Fibroblast of lung (primary cell): ENCODE measurements around the gene PSMB2. TPM values are rescaled to one million over a fixed set of nuclear protein-coding genes. Genes with fewer than 3 reads are reported as not detected.

Experiments
- DNase-seq, 2 donors: peaks; one replicate each; pipeline versions ENCODE4 v3.0.0 to v3.0.0-alpha.2; 2010; ENCODE audit warnings: low read depth in 2 of 2
- H2AFZ ChIP-seq: 2 replicates; pipeline ENCODE4 v1.5.1; 2012; ENCODE audit warnings: low read length, control low read depth, inconsistent platforms
- H3K27ac ChIP-seq: 2 replicates; pipeline ENCODE4 v1.5.1; 2011; ENCODE audit warnings: low read length, control low read depth; ENCODE audit not compliant: insufficient read depth
- H3K27me3 ChIP-seq: 2 replicates; pipeline ENCODE4 v1.5.1; 2011; ENCODE audit warnings: mild to moderate bottlenecking, low read length; ENCODE audit not compliant: control insufficient read depth, insufficient read depth
- H3K36me3 ChIP-seq: 2 replicates; pipeline ENCODE4 v1.5.1; 2011; ENCODE audit warnings: low read length; ENCODE audit not compliant: control insufficient read depth, insufficient read depth
- H3K4me1 ChIP-seq: 2 replicates; pipeline ENCODE4 v1.5.1; 2011; ENCODE audit warnings: low read length; ENCODE audit not compliant: control insufficient read depth, insufficient read depth; ENCODE audit errors: extremely low read depth
- H3K4me2 ChIP-seq: 2 replicates; pipeline ENCODE4 v1.5.1; 2011; ENCODE audit warnings: low read length, control low read depth; ENCODE audit not compliant: insufficient read depth; ENCODE audit errors: extremely low read depth
- H3K4me3 ChIP-seq, 4 experiments: fragments of 200-600 bp in 1 of 4; sonication (generic) in 1 of 4; replicated peaks in 1 of 4; 2 replicates each; pipeline ENCODE4 v1.5.1; 2011 to 2016; ENCODE audit warnings: low read length in 4 of 4, low read depth in 3 of 4, mild to moderate bottlenecking in 3 of 4, control low read depth in 2 of 4, inconsistent platforms in 1 of 4, mixed read lengths in 1 of 4; ENCODE audit not compliant: insufficient read depth in 1 of 4; ENCODE audit errors: control extremely low read depth in 1 of 4
- H3K79me2 ChIP-seq: 2 replicates; pipeline ENCODE4 v1.5.1; 2012; ENCODE audit warnings: mild to moderate bottlenecking, low read length, inconsistent platforms; ENCODE audit not compliant: control insufficient read depth, insufficient read depth
- H3K9ac ChIP-seq: 2 replicates; pipeline ENCODE4 v1.5.1; 2011; ENCODE audit warnings: mild to moderate bottlenecking, low read length, control low read depth; ENCODE audit not compliant: insufficient read depth
- H3K9me3 ChIP-seq: 2 replicates; pipeline ENCODE4 v1.5.1; 2012; ENCODE audit warnings: low read depth, low read length; ENCODE audit not compliant: control insufficient read depth, insufficient read depth
- H4K20me1 ChIP-seq: 2 replicates; pipeline ENCODE4 v1.5.1; 2011; ENCODE audit warnings: low read length; ENCODE audit not compliant: control insufficient read depth, insufficient read depth; ENCODE audit errors: extremely low read depth
- EZH2 ChIP-seq: IDR thresholded peaks from 2 replicates; pipeline ENCODE4 v1.5.1; 2012; ENCODE audit warnings: low read length, control low read depth, mild to moderate bottlenecking; ENCODE audit errors: missing control alignments
- polyA plus RNA-seq, 2 donors: library from polyadenylated mRNA; depleted of rRNA in 1 of 2; stranded (reverse) in 1 of 2; unstranded in 1 of 2; fragments of >200 nt; gene quantifications; 2 replicates each; pipeline ENCODE4 v1.2.1, GENCODE V29; 2011 to 2012; ENCODE audit warnings: missing spikeins in 1 of 2
- total RNA-seq: library from RNA; depleted of rRNA; stranded (reverse); fragments of >200 nt; gene quantifications from 2 replicates; pipeline ENCODE4 v1.2.1, GENCODE V29; 2014
- TF ChIP-seq, protein P1 (sequence below), 2 donors: IDR thresholded peaks in 1 of 2; conservative IDR thresholded peaks in 1 of 2; 1 replicate in 1 of 2; 2 replicates in 1 of 2; pipeline ENCODE4 v1.5.1; 2011 to 2012; ENCODE audit warnings: low read length in 2 of 2, control low read depth in 1 of 2, inconsistent platforms in 1 of 2, low read depth in 1 of 2, mild to moderate bottlenecking in 1 of 2

PSMB2 gene
- total and polyA plus RNA-seq, 2 donors (not counting 1 experiment from before 2014, with no cell fraction given), result 18.3 to 66.8 TPM

DNA sequence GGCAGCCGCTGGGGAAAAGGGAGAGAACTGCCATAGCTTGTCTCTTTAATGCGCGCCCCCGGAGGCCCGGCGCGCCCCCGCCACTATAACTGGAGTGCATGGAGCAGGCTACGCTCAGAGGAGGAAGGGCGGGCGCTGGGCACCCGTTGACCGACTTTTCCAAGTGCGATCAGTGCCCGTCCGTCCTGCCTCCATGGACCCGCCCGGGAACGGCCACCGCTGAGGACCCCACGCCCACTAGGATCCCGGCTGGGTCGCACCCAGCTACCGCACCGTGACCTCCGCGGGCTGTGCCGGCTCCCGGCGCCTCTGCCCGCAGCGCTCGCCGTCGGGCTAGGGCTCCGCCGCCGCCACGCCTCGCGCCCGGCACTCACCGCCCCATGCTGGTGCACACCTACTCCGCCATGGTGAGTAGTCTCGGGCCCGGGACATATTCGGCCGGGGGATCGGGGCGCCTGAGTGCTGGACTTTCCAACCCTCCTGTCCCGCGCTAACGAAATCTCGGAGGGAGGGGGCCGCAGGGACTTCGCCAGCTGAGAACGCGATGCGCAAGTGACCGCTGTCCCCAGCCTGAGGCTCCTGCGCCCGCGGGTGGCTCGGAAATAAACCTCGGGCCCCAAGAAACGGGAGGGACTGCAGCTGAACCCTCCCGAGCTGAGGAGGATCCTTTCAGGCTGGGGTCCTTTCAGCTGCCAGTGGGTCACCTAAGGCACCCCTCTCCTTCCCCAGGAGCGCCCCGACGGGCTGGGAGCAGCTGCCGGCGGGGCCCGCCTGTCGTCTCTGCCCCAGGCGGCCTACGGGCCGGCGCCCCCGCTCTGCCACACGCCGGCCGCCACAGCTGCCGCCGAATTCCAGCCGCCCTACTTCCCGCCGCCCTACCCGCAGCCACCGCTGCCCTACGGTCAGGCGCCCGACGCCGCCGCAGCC lies 67.9 kb downstream of the PSMB2 start, which contains the start of gene TFAP2E:
Gene TFAP2E, plus strand, starts transcription at position 117 of the 927 bp plus-strand sequence. Its CDS starts 264 bp downstream, at position 381.
- no peaks in the 10 kb centered on the region for H3K9me3 ChIP-seq
- no peaks in the 10 kb centered on the region for H4K20me1 ChIP-seq
- peak; percentile 76 for TF ChIP-seq EZH2
- TF ChIP-seq, protein P1, sequence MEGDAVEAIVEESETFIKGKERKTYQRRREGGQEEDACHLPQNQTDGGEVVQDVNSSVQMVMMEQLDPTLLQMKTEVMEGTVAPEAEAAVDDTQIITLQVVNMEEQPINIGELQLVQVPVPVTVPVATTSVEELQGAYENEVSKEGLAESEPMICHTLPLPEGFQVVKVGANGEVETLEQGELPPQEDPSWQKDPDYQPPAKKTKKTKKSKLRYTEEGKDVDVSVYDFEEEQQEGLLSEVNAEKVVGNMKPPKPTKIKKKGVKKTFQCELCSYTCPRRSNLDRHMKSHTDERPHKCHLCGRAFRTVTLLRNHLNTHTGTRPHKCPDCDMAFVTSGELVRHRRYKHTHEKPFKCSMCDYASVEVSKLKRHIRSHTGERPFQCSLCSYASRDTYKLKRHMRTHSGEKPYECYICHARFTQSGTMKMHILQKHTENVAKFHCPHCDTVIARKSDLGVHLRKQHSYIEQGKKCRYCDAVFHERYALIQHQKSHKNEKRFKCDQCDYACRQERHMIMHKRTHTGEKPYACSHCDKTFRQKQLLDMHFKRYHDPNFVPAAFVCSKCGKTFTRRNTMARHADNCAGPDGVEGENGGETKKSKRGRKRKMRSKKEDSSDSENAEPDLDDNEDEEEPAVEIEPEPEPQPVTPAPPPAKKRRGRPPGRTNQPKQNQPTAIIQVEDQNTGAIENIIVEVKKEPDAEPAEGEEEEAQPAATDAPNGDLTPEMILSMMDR (conservative IDR thresholded peaks at IDR 0.05 in 1 of 2, IDR thresholded peaks at IDR 0.05 in 1 of 2; ENCODE audit: low read depth in 1 of 2, low read length in 2 of 2), result no peak
- H3K4me1 ChIP-seq, result no peaks in the 10 kb centered on the region
- H3K9ac ChIP-seq, result peak within 1 kb of the TSS; percentile 4
- peak within 1 kb of the TSS; percentile 66 for H3K4me2 ChIP-seq
- peaks cover 13% of the 10 kb centered on the region for H3K27me3 ChIP-seq
- H3K36me3 ChIP-seq, result no peaks in the 10 kb centered on the region
- no peaks in the 10 kb centered on the region for H3K79me2 ChIP-seq
- peak in 1 of 2 donors; percentile 32 for DNase-seq
- H3K27ac ChIP-seq, result no peak within 1 kb of the TSS
- H3K4me3 ChIP-seq, result peak within 1 kb of the TSS; percentile 39 to 59 (median 47)
- H2AFZ ChIP-seq, result peak within 1 kb of the TSS; percentile 63

GRCh38 chr1:35572296-35572695 lies 69.0 kb downstream of the PSMB2 start:
- H3K4me2 ChIP-seq, result no peak overlapping the region
- no peaks in the 10 kb centered on the region for H3K79me2 ChIP-seq
- no peak for TF ChIP-seq EZH2
- TF ChIP-seq, protein P1 (conservative IDR thresholded peaks at IDR 0.05 in 1 of 2, IDR thresholded peaks at IDR 0.05 in 1 of 2; ENCODE audit: low read depth in 1 of 2, low read length in 2 of 2), result no peak
- DNase-seq, result no peak
- H3K27ac ChIP-seq, result no peak overlapping the region
- H3K4me3 ChIP-seq, result no peak overlapping the region
- no peaks in the 10 kb centered on the region for H3K36me3 ChIP-seq
- H3K9ac ChIP-seq, result no peak overlapping the region
- H4K20me1 ChIP-seq, result no peaks in the 10 kb centered on the region
- no peak overlapping the region for H2AFZ ChIP-seq
- no peaks in the 10 kb centered on the region for H3K4me1 ChIP-seq
- H3K9me3 ChIP-seq, result no peaks in the 10 kb centered on the region
- H3K27me3 ChIP-seq, result peaks cover 13% of the 10 kb centered on the region

GRCh38 chr1:35571263-35571662 lies 70.1 kb downstream of the PSMB2 start:
- Histone ChIP-seq H3K4me2 (no peak overlapping the region), H3K79me2 (no peaks in the 10 kb centered on the region), H2AFZ (no peak overlapping the region), H3K27ac (no peak overlapping the region), H4K20me1 (no peaks in the 10 kb centered on the region), H3K4me1 (no peaks in the 10 kb centered on the region), H3K27me3 (peaks cover 8% of the 10 kb centered on the region), H3K4me3 (no peak overlapping the region), H3K9me3 (no peaks in the 10 kb centered on the region), H3K9ac (no peak overlapping the region), H3K36me3 (peaks cover 3% of the 10 kb centered on the region)
- TF ChIP-seq, protein P1 (conservative IDR thresholded peaks at IDR 0.05 in 1 of 2, IDR thresholded peaks at IDR 0.05 in 1 of 2; ENCODE audit: low read depth in 1 of 2, low read length in 2 of 2), result no peak
- no peak for TF ChIP-seq EZH2
- no peak for DNase-seq
